HG02623 (cell line): Measurements from ENCODE around the gene ANTXR1.
"Not testable (repeated sequence)": the region's sequence is repeated elsewhere in the genome, so short reads cannot be mapped to it uniquely, and the experiment has no call there.

Experiments used
- ATAC-seq: cut with Tn5 transposase; IDR thresholded peaks from one replicate; pipeline ENCODE4 v1.9.1; 2021; ENCODE audit warnings: moderate library complexity; ENCODE audit not compliant: unreplicated experiment

ANTXR1 gene

DNA sequence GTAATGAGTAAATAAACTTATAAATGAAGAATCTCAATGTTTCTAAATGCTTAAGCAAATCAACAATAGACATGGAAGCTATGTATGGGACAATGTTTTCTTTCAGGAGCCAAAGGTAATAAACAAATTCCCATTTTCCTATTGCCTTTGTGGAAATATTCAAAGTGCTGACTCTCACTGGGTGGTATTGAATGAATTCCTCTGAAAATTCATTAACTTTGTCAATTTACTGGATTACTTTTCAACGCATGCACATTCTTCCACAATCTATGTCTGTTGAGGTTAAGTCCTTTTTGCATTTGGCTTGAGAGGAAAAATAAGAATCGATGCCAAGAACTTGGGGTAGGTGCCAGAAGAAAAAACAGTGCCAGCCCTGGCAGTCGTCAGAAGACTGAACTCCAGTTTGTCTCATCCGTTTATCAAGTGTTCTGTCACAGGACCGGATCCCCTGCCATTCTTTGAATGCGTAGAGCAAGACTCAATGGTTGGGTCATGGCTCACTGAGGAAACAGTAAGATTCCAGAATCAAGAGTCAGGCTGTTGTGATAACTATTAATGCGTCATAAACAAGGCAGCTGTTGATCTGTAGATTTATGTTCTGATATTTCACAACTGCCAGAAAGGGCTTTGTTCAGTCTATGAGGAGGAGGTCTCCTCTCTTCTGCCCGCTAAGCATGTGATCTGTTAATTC lies 240.8 kb downstream of the ANTXR1 start:
- ATAC-seq = no peak

DNA sequence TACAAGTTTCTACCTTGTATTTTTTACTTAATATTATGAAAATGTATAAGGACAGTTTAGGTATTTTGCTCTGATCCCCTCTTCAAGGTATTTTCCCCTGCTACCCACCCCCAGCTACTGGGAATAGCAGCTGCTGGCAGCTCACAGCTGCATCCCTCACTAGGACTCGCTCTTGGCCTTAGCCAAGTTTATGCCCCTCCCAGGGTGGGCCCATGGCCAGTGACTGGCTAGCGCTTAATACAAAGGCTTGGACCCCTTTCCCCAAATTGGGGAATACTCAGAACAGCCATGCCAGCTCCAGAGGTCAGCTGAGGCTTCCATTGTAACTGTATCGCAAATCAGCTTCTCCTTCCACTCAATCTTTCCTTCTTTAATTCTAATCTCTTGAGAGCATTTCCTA lies 242.8 kb downstream of the ANTXR1 start:
- no peak for ATAC-seq

DNA sequence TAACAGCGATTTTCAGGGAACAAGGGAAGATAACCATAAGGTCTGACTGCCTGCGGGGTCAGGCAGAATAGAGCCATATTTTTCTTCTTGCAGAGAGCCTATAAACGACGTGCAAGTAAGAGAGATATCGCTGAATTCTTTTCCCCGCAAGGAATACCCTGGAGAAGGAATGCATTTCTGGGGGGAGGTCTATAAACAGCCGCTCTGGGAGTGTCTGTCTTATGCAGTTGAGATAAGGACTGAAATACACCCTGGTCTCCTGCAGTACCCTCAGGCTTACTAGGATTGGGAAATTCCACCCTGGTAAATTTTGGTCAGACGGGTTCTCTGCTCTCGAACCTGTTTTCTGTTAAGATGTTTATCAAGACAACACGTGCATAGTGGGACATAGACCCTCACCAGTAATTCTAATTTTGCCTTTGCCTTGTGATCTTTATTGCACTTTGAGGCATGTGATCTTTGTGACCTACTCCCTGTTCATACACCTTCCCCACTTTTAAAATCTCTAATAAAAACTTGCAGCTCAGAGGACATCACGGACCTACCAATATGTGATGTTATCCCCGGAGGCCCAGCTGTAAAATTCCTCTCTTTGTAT lies 247.1 kb downstream of the ANTXR1 start:
- not testable (repeated sequence) for ATAC-seq

DNA sequence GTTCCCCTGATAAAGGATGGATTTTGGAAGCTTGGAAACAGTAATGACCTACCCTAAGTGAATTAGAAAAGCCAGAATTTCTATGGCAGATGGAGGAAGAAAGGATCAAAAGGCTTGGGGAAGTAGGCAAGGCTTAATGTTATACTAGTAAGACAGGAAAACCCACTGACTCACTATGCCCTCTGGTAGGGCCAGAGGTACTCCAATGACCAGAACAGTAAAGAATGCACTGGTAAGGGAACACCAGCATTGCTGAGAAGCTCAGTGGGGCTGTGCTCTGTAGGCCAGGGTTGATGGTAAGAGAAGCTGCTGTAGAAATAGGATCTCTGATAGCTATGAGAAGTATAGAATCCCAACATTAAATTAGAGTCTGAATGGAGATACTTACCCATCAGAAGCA lies 247.7 kb downstream of the ANTXR1 start:
- no peak for ATAC-seq

DNA sequence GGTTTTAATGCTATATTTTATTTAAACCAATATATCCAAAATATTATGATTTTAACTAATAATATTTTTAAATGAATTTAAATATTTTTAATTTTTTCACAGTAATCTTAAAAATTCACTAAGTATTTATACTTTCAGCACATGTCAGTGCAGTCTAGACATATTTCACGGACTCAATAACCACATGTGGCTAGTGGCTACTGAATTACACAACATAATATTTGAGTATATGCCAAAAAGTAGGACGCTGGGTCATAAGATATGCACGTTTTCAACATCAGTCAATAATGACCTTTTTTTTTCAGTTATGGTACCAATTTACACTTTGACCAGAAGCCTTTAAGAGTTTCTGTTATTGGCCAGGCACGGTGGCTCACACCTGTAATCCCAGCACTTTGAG lies 256.4 kb downstream of the ANTXR1 start:
- no peak for ATAC-seq

DNA sequence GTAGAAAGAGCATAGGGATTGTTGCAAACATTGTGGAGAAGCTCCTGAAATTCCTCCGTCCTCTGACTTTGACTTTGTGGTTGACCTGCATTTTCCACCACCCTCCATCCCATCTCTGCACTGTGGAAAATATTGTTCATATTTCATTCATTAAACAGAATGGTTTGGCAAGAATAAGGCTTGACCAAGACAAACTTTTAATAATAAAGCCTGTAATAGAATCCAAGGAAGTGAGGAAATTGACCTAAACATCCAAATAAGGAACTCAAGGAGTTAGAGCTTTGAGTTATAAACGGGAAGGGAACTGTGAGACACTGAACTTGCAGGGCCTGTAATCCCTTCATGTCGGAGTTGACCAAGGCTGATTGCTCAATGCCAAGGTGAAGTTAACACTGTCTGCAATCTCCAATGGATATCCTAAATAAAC lies 258.9 kb downstream of the ANTXR1 start:
- ATAC-seq = no peak

DNA sequence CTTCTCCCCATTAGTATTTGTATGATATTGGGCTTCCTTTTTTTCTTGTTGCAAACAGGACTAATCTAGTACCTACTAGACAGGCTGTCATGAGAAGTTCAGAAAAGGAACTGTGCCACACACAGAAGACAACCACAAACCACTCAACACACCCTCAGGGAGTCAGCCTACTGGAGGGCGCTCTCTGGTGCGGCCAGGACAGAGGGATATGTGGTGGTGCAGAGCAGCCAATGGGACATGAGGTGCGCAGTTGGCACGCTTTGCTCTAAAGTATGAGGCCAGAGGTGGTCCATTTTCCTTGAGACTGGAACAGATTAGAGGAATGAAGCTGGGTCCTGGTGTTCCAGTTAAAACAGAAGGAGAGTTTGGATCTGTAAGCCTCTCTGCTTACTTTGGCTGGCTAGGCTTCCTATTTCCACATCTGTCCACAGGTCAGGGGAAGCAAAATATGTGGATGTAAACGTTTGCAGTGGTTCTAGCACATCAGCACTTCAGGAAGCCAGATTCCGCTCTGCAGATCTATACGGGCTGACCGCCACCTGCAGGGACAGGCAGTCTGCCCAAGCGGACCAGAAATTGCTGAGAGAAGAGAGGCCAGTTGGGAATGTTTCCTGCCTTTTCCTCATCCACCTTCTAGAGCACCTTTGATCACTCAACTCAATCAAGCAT lies 260.0 kb downstream of the ANTXR1 start:
- ATAC-seq = no peak

DNA sequence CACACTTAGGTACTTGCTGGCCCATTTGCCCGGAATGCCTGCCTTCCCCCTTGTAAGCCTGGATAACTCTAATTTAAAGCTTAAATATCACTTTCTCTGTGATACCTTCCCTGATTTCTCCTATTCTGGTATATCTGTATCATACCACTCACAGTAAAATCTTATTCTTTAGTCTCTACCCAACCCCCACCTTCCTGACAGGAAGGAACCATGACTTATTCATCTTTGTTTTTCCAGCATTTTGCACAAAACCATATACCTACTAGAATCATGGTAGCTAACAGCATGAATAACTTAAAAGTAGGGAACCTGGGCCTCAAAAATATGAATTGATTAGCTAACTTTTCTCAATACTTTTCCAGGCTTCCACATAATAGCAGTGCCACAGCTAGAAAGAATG lies 262.5 kb downstream of the ANTXR1 start:
- ATAC-seq = no peak

DNA sequence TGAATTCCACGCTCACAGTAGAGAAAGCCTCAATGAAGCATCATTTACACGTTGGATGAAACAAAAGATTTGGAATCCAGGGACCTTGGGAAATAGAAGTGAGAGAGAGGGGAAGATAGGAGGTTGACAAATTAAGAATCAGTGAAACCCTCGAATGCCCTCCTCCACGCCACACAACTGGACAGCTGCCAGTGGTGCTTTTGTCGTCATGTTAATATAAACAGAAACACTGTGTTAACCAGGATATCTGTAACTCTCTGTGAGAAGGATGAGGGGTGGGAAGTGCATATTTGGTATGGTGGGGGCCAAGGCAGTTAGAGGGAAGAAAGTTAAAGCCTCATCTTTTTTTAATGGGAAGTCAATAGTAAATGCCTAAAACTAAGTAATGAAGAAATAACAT lies 265.4 kb downstream of the ANTXR1 start:
- ATAC-seq = no peak

DNA sequence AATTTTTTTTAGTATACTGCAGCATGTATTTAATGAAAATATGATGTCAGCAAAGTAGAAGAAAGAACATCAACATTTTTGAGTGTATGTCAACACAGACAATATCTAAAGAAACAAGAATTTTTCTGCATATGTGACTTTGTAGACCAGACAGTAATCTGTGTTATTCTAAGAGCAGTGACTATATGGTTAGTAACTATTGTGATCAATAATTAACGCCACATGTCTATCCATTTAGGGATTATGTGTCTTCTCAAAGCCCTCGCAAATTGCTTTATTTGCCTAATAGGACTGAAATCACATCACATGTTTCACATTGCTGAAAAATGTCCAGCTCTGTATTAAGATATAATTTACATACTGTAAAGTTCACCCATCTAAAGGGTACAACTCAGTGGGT lies 266.2 kb downstream of the ANTXR1 start:
- ATAC-seq = no peak

DNA sequence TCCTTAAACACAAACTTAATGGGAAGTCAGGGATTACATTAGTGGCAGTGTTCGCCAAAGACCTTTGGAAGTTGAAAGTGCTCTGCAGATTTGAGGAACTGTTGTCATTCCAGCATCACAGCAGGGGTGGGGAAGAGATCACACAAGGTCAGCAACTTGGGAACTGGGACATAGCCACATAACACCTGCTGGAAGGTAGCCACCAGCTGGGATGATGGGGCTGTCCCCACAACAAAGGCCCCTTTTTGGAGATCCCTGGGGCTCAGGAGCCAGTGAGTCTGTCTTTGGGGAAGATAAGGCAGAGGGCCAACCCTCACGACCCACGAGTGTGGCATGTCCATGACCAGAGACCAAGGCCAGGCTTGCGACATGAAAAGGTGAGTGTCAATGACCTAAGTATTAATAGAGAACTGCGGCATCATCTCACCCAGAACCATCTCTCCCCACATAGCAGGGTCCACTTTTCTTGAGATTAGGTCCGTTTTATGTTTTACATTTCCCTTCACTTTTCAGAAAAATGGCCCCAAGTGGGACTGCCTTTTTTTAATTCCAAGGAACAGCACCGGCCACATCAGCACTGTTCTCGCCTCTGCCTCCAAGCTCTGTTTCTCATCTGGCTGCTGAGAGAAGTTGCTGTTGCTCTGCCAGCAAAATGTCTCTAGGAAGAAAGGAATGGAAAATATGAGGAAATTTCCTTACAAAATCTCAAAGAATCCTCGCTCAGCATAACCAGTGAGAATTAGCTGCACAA lies 267.1 kb downstream of the ANTXR1 start:
- ATAC-seq = no peak

DNA sequence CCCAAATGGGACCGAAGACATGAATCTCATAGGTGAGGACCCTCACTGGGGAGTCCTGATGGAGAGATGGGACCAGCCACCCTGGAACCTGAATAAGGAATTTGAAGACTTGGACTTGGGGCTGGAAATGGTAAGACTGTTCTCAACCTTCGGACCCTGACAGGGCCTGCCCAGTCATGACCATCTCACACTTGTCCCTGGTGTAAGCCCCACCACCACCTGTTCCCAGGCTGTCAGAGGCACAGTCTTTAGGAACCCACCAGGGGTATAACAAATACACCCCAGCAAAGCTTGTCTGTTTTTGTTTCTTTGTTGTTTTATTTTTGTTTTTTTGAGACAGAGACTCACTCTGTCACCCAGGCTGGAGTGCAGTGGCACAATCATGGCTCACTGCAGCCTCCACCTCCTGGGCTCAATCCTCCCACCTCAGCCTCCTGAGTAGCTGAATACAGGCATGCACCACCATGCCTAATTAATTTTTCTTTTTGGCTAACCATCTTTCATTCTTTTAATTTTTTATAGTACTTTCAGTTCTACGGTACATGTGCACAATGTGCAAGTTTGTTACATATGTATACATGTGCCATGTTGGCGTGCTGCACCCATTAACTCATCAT lies 267.9 kb downstream of the ANTXR1 start:
- ATAC-seq = no peak

DNA sequence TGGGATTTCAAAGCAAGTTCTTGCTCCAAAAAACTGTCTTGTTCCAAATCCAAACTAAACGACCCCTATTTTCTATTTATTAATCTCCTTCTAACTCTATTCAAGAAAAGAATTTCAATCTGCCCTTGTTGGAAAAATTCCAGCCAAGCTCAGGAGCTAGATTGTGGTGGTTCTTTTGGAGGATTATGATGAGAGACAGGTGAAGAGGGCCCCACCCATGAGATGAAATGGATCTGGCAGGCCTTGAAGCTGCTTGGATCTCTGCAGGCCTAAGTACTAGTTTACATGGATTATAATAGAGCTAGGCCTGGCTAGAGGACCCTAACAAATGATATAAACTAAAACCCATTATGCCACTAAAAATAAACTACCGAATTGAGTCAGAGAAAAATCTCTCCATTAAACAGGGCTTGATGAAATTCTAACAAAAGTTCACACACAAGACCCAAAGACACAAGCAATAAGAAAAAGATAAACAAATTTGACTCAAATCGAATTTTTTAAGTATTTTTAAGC lies 272.5 kb downstream of the ANTXR1 start:
- ATAC-seq = no peak

DNA sequence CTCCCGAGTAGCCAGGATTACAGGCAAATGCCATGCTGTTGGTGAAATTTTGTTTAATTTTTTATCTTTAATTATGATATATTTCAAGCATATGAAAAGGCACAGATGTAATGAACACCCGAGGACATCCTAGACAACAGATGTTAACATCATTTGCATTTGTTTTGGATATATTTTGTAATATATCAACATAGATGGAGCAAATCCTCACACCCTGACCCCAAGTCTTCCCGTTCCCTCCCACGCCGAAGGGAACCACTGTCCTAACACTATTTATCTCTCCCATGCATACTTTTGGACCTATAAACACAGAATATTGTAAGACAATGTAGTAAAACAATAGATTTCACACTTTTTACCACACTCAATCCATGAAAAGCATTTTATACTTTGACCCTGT lies 274.6 kb downstream of the ANTXR1 start:
- ATAC-seq = no peak

DNA sequence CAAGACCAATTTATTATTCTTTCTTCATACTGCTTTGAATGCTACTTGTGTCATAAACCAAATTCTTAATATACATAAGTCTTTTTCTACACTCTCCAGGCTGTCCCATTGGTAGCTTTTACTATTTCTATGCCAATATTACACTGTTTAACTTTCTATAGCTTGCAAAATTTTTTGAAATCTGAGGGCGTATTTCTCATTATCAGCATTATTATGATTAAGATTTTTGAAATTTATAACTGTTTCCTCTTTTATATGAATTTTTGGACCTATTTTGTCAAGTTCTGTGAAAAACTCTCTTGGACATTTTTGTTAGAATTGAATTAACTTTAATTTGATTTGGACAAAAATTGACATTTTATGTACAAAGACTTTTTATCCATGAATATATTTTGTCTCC lies 275.4 kb downstream of the ANTXR1 start:
- ATAC-seq = no peak

DNA sequence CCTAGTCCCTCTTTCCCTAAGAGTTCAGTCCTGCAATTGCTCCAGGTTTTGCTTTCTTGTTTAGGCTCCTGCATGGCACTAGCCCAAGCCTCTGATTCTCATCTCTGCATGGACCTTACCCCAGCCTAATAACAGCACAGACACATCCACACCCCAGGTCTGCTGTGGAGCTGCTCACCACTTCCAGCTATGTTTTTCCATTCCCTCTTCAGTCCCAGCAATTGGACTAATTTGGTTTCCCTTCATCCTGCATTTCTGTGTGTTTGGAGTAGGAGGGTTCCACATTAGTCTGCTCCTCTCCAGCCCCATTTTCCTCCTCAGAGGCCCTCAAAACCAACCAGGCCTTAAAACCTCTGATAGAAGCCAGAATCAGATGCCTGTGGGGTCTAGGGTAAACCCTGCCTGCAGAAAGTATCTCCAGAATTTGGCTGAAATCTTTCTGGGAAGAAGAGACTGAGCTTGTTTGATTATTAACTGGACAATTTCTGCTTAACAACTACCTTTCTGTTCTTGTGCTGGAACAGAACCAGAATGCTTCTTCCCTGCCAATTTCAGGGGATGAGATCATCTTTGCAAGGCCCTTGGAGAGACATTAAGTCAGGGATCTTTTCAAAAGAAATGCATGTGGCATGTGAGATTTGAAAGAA lies 278.1 kb downstream of the ANTXR1 start:
- no peak for ATAC-seq

DNA sequence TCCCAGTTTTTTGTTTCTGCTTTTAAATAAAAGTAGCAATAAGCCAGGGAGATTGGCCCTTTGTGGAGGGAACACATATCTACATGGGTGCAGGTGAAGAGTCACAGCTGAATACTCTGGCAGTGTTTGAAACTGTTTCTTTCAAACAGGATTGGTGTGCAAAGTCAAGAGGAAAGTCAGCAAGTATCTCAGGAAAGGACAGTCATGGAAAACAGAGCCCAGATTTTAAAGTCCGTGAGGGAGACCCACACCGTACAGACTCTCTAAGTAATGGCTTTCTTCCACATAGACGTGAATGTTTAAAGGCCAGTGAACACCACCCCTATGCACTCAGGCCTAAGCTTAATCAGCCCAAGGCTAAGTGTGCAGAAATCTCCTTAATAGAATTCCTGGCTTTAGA lies 278.7 kb downstream of the ANTXR1 start:
- ATAC-seq = no peak

DNA sequence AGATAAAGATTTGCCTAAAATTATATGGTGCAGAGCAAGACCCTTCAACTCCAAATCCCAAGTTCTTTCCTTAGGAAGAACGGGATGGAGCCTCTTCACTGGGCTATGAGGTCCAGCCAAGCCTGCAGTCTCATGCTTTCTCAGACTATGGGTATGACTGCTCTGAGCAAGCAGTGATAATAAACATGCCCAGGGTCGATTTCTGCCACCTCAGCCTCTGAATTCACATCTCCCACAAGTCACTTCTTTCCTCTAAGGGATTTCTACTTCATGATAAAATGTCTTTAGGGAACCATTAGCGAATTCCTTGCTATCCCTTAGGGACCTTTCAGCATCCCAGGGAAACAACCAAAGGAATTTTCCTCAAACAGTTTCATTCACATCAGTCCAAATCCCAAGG lies 279.3 kb downstream of the ANTXR1 start:
- no peak for ATAC-seq

DNA sequence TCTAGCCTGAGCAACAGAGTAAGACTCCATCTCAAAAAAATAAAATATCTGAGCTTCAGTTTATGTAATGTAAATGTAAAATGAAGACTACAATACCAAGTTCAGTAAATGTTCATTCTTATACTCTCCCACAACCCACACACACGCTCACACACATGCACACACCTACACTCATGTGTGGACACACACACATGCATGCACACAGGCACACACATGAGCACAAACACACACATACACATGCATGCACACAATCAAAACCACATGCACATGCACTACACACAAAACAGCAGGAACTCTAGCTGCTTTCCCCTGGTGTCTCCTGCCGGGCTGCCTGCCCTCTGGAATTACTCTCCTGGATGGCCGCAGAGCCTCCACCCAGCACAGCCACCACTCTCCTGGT lies 283.4 kb downstream of the ANTXR1 start:
- ATAC-seq = no peak

DNA sequence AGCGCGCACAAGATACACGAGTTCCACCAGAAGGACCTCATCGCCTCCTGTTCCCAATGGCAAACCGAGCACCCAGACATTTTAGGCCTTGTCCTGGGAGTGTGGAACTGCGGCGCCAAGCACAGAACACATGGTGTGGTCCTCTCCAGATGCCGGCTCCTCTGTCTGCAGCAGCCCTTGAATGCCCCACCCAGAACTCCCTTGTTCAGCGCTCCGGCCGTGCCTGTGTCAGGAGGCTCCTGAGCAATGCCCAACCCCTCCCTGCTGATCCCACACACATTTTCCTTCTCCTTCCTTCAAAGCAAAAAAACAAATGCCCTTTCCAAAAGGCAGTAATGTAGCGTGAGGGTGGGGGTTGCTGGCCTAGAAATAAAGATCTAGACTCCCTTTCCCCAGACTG lies 284.2 kb downstream of the ANTXR1 start:
- ATAC-seq = no peak

DNA sequence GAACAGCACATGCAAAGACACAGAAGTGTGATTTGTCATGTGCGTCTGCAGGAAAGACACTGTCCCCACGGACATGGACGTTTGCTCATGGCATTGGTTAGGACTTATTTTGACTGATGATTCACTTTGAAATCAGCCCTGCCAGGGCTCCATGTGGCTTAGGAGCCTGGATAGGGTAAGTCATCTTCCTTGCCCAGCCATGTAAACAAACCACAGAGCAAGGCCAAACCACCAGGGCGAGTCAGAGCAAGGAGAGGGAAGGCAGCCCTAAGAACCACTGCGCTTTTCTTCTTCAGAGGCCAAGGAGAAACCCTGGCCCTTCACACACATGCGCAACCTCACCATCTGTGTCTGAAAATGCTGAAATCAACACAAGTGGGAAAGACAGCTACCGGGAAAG lies 285.3 kb downstream of the ANTXR1 start:
- no peak for ATAC-seq
